Measurements from ENCODE around the gene CAAP1. TPM values are rescaled to one million over a fixed set of nuclear protein-coding genes. Genes with fewer than 3 reads are reported as not detected.
A peak's percentile ranks its signal among the peaks of the same experiment; 100 is the strongest.

Gene CAAP1
- total and polyA plus RNA-seq, 12 donors = 4.1 to 12.2 (median 7.6) TPM

DNA sequence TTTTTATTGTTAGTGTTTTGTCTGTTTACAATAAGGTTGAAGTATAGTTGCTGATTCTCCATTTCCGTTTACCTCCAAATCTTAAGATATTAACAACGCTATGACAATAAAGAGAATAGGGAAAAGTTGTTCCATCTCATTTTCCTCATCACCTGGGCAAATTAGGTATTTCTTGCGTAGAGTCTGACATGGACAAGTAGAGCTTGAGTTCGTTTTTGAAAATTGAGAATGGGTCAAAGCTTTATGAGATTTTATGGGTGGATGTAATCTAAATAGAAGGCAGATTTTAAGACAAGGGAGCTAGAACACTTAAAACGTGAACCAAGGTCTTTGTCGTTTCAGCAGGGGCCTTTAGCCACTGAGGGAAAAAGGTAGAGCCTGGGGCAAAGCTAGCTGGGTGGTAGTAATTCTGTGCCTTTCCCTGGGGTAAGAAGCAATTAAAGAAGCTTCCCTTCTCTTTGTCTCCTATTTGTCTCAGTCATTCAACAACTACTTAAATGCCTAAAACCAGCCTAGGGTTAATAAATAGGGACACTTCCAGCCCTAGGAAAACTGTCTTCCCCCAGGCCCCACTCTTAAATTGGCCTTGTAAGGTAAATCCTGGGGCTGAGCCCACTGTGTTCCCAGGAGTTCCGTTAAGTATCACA lies 551 bp upstream of the CAAP1 start:
- Histone ChIP-seq H3K9me3 (peaks cover 0 to 12% (median 0%) of the 10 kb centered on the region in 11 donors), H3K27ac (peak overlapping the region in 9 of 10 donors; percentile 93 to 100 (median 96)), H3K4me1 (peaks cover 0 to 35% (median 22%) of the 10 kb centered on the region in 9 donors), H3K27me3 (no peaks in the 10 kb centered on the region), H3K4me3 (peak overlapping the region in 9 of 10 donors; percentile 80 to 99 (median 95)), H3K36me3 (no peaks in the 10 kb centered on the region)
- TF ChIP-seq, protein P1, sequence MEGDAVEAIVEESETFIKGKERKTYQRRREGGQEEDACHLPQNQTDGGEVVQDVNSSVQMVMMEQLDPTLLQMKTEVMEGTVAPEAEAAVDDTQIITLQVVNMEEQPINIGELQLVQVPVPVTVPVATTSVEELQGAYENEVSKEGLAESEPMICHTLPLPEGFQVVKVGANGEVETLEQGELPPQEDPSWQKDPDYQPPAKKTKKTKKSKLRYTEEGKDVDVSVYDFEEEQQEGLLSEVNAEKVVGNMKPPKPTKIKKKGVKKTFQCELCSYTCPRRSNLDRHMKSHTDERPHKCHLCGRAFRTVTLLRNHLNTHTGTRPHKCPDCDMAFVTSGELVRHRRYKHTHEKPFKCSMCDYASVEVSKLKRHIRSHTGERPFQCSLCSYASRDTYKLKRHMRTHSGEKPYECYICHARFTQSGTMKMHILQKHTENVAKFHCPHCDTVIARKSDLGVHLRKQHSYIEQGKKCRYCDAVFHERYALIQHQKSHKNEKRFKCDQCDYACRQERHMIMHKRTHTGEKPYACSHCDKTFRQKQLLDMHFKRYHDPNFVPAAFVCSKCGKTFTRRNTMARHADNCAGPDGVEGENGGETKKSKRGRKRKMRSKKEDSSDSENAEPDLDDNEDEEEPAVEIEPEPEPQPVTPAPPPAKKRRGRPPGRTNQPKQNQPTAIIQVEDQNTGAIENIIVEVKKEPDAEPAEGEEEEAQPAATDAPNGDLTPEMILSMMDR (IDR thresholded peaks at IDR 0.05) = no peak
- 25 to 30% methylated on average over 7 of the region's 7 CpGs for WGBS, 2 donors
- intact Hi-C loops (cut with DNase I) = loop anchor here in 7 of 10 donors (2.0 to 10.0 kb wide), 6 partner anchors 52 to 439 kb away; partner anchors contain the start of genes PLAA (in 5 of the 7) and IFT74 (in 2 of the 7)
- no peak for ATAC-seq
- no peak for DNase-seq

DNA sequence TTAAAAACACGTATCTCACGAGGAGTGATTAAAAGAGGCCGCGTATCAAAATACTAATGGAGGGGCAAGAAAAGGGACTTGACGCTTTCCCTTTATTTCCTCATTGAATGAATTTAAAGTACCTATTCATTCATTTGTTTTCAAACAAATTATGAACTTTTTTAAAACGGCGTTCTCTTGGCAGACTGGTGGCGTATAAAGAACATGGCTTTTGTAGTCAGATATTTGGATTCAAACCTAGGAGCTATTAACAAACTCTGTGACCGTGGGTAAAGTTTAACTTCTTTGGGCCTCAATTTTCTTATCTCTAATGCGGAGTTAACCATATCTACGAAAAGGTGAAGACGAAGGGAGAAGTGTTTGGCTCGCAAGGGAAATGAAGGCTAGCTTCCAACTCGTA lies 876 bp downstream of the CAAP1 start:
- Histone ChIP-seq H3K4me1 (peaks cover 0 to 36% (median 22%) of the 10 kb centered on the region in 9 donors), H3K27me3 (no peaks in the 10 kb centered on the region), H3K9me3 (peaks cover 0 to 12% (median 0%) of the 10 kb centered on the region in 11 donors), H3K36me3 (peaks cover 0 to 5% (median 0%) of the 10 kb centered on the region in 9 donors), H3K4me3 (peak overlapping the region; percentile 66 to 99 (median 94)), H3K27ac (peak overlapping the region; percentile 75 to 100 (median 96))
- intact Hi-C loops (cut with DNase I) = loop anchor here in 8 of 10 donors (1.0 to 10.0 kb wide), 7 partner anchors 53 to 441 kb away; partner anchors contain the start of genes PLAA (in 6 of the 8) and IFT74 (in 2 of the 8)
- no peak for DNase-seq
- TF ChIP-seq, protein P1 (IDR thresholded peaks at IDR 0.05) = no peak
- 1% methylated on average over 14 of the region's 14 CpGs for WGBS, 2 donors
- peak in 1 of 8 donors; percentile 1 for ATAC-seq

GRCh38 chr9:26888271-26888670 lies 4.3 kb downstream of the CAAP1 start:
- Histone ChIP-seq H3K36me3 (peaks cover 0 to 38% (median under 1%) of the 10 kb centered on the region in 9 donors), H3K4me3 (no peak overlapping the region), H3K4me1 (peaks cover 0 to 35% (median 20%) of the 10 kb centered on the region in 9 donors), H3K9me3 (no peaks in the 10 kb centered on the region), H3K27ac (no peak overlapping the region), H3K27me3 (no peaks in the 10 kb centered on the region)
- WGBS, 2 donors = 80 to 82% methylated on average over 1 of the region's 1 CpG
- no peak for ATAC-seq
- intact Hi-C loops (cut with DNase I) = no loop called here
- DNase-seq = no peak
- TF ChIP-seq, protein P1 (IDR thresholded peaks at IDR 0.05) = no peak

DNA sequence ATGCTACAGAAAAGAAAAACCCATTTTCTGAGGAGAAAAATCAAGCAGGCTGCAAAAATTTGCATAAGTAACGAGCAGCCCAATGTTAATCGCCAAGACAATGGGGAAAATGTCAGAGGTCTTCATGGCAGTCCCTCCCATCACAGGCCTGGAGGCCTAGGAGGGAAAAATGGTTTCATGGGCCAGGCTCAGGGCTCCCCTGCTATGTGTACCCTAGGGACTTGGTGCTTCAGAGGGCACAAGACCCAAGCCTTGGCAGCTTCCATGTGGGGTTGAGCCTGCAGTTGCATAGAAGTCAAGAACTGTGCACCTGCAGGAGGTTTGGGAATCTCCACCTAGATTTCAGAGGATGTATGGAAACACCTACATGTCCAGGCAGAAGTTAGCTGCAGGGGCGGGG lies 10.4 kb downstream of the CAAP1 start:
- TF ChIP-seq, protein P1 (IDR thresholded peaks at IDR 0.05) = no peak
- peaks cover 0 to 97% (median 27%) of the 10 kb centered on the region in 9 donors for H3K36me3 ChIP-seq
- no peaks in the 10 kb centered on the region for H3K4me1 ChIP-seq
- intact Hi-C loops (cut with DNase I) = no loop called here
- no peak overlapping the region for H3K27ac ChIP-seq
- WGBS, 2 donors = 97 to 98% methylated on average over 3 of the region's 3 CpGs
- H3K9me3 ChIP-seq = peaks cover 0 to 18% (median 0%) of the 10 kb centered on the region in 11 donors
- DNase-seq (no peak), ATAC-seq (no peak)
- no peak overlapping the region for H3K4me3 ChIP-seq
- no peaks in the 10 kb centered on the region for H3K27me3 ChIP-seq

Measured in heart right ventricle (tissue), 16 donors.